Brain microvascular endothelial cell (primary cell): ENCODE measurements around the gene TUBB.

Experiments used
- DNase-seq: peaks from one replicate; pipeline ENCODE4 v3.0.0-alpha.2; 2020
- H3K27ac ChIP-seq: fragments of 250-450 bp; sonication (Bioruptor Pico); 2 replicates; pipeline ENCODE4 v1.5.1; 2020; ENCODE audit warnings: mild to moderate bottlenecking, moderate library complexity
- H3K27me3 ChIP-seq: fragments of 250-450 bp; sonication (Bioruptor Pico); replicated peaks from 2 replicates; pipeline ENCODE4 v1.5.1; 2020; ENCODE audit warnings: mild to moderate bottlenecking
- H3K36me3 ChIP-seq: fragments of 250-450 bp; sonication (Bioruptor Pico); replicated peaks from 2 replicates; pipeline ENCODE4 v1.5.1; 2020; ENCODE audit warnings: mild to moderate bottlenecking
- H3K4me3 ChIP-seq: 2 replicates; pipeline ENCODE4 v1.5.1; 2011; ENCODE audit warnings: low read depth, mild to moderate bottlenecking, control low read depth, low read length, moderate library complexity
- CTCF ChIP-seq: IDR thresholded peaks from 2 replicates; pipeline ENCODE4 v1.5.1; 2011; ENCODE audit warnings: low read depth, mild to moderate bottlenecking, moderate library complexity, low read length, control low read depth, inconsistent platforms; ENCODE audit errors: missing control alignments
- in situ Hi-C: cut with HindIII; loops from 2 replicates; pipeline ENCODE4 v1.10.0; 2017; ENCODE audit warnings: low sequenced_read_pairs, low pct_ligation_motif_present

Gene TUBB

GRCh38 chr6:30767944-30768301, 47.8 kb downstream of the TUBB start:
- DNase-seq = no peak
- Histone ChIP-seq H3K36me3 (no peaks in the 10 kb centered on the region), H3K27me3 (no peaks in the 10 kb centered on the region), H3K4me3 (no peak overlapping the region), H3K27ac (no peak overlapping the region)
- in situ Hi-C loops = no loop called here
- no peak for TF ChIP-seq CTCF

- in situ Hi-C loops = no loop called here
- TF ChIP-seq CTCF = no peak
- Histone ChIP-seq H3K4me3 (no peak overlapping the region), H3K27me3 (no peaks in the 10 kb centered on the region), H3K36me3 (no peaks in the 10 kb centered on the region), H3K27ac (peak overlapping the region; percentile 98)
- no peak for DNase-seq
These were observed 48.5 kb downstream of the TUBB start for GRCh38 chr6:30768634-30769087.

GRCh38 chr6:30769088-30769852, 49.1 kb downstream of the TUBB start:
- no peaks in the 10 kb centered on the region for H3K36me3 ChIP-seq
- H3K4me3 ChIP-seq = peak overlapping the region; percentile 30
- no peaks in the 10 kb centered on the region for H3K27me3 ChIP-seq
- TF ChIP-seq CTCF = no peak
- peak; percentile 97 for DNase-seq
- in situ Hi-C loops = no loop called here
- peak overlapping the region; percentile 98 for H3K27ac ChIP-seq

- in situ Hi-C loops = no loop called here
- Histone ChIP-seq H3K27me3 (no peaks in the 10 kb centered on the region), H3K36me3 (no peaks in the 10 kb centered on the region), H3K27ac (peak overlapping the region; percentile 98), H3K4me3 (no peak overlapping the region)
- DNase-seq = no peak
- TF ChIP-seq CTCF = no peak
These were observed 49.8 kb downstream of the TUBB start for GRCh38 chr6:30769853-30770524.

GRCh38 chr6:30770592-30770991, 50.4 kb downstream of the TUBB start:
- H3K4me3 ChIP-seq = no peak overlapping the region
- in situ Hi-C loops = no loop called here
- DNase-seq = no peak
- peak overlapping the region; percentile 98 for H3K27ac ChIP-seq
- no peak for TF ChIP-seq CTCF
- H3K36me3 ChIP-seq = no peaks in the 10 kb centered on the region
- H3K27me3 ChIP-seq = no peaks in the 10 kb centered on the region
